HEK293 (cell line): ENCODE results near the gene MPHOSPH6.

Experiments used
- CTCF ChIA-PET: fragments of 350-600 bp; formaldehyde crosslinking; extraction: SDS; loops from one replicate; lab custom pipeline; 2021; ENCODE audit warnings: antibody characterized with exemption; lab: Yijun Ruan, JAX
- POLR2A ChIA-PET: fragments of 300-600 bp; formaldehyde crosslinking; extraction: SDS; loops from one replicate; lab custom pipeline; 2020; ENCODE audit warnings: antibody characterized with exemption, inconsistent platforms; lab: Yijun Ruan, JAX
- H3K27ac ChIP-seq: fragments of 200-500 bp; sonication (Bioruptor generic); 2 replicates; pipeline ENCODE4 v1.5.1; 2014; ENCODE audit warnings: low read depth, low read length, control low read depth, inconsistent platforms; ENCODE audit errors: extremely low read depth
- H3K36me3 ChIP-seq, 2 experiments: fragments of 200-500 bp in 1 of 2; sonication (Bioruptor generic) in 1 of 2; 1 replicate in 1 of 2; 2 replicates in 1 of 2; pipeline ENCODE4 v1.5.1; 2014 to 2017; ENCODE audit warnings: inconsistent platforms in 2 of 2, low read length in 2 of 2; ENCODE audit not compliant: control insufficient read depth in 2 of 2, insufficient read depth in 1 of 2
- H3K4me1 ChIP-seq: fragments of 200-500 bp; sonication (Bioruptor generic); 2 replicates; pipeline ENCODE4 v1.5.1; 2014; ENCODE audit warnings: mild to moderate bottlenecking, low read length, inconsistent platforms; ENCODE audit not compliant: control insufficient read depth, insufficient read depth
- H3K4me3 ChIP-seq: 2 replicates; pipeline ENCODE4 v1.5.1; 2011; ENCODE audit warnings: low read depth, mild to moderate bottlenecking, control low read depth, low read length, moderate library complexity
- H3K9me3 ChIP-seq: fragments of 200-500 bp; sonication (Bioruptor generic); 2 replicates; pipeline ENCODE4 v1.5.1; 2014; ENCODE audit warnings: low read depth, low read length, inconsistent platforms; ENCODE audit not compliant: control insufficient read depth, insufficient read depth
- MZF1 ChIP-seq: fragments of 450-650 bp; formaldehyde crosslinking; IDR thresholded peaks from 2 replicates; pipeline ENCODE4 v1.5.1; 2017; ENCODE audit warnings: missing biosample characterization, missing genetic modification characterization, borderline replicate concordance
- ZNF16 ChIP-seq: fragments of 450-650 bp; formaldehyde crosslinking; IDR thresholded peaks from 2 replicates; pipeline ENCODE4 v1.5.1; 2016; ENCODE audit warnings: low read depth, missing biosample characterization, missing genetic modification characterization
- ZNF394 ChIP-seq: fragments of 450-650 bp; formaldehyde crosslinking; IDR thresholded peaks from 2 replicates; pipeline ENCODE4 v1.5.1; 2016; ENCODE audit warnings: missing biosample characterization, missing genetic modification characterization, mild to moderate bottlenecking, moderate library complexity, borderline replicate concordance
- ZNF510 ChIP-seq: fragments of 450-650 bp; formaldehyde crosslinking; IDR thresholded peaks from 2 replicates; pipeline ENCODE4 v1.5.1; 2018; ENCODE audit warnings: mild to moderate bottlenecking, missing genetic modification characterization, missing biosample characterization; ENCODE audit not compliant: insufficient replicate concordance
- ZNF548 ChIP-seq: fragments of 450-650 bp; formaldehyde crosslinking; IDR thresholded peaks from 2 replicates; pipeline ENCODE4 v1.5.1; 2016; ENCODE audit warnings: missing biosample characterization, missing genetic modification characterization
- ZNF670 ChIP-seq: fragments of 450-650 bp; formaldehyde crosslinking; IDR thresholded peaks from 2 replicates; pipeline ENCODE4 v1.5.1; 2016; ENCODE audit warnings: missing biosample characterization, missing genetic modification characterization, low read depth
- ZNF785 ChIP-seq: fragments of 450-650 bp; formaldehyde crosslinking; IDR thresholded peaks from 2 replicates; pipeline ENCODE4 v1.5.1; 2016; ENCODE audit warnings: missing biosample characterization, missing genetic modification characterization
- ZNF843 ChIP-seq: fragments of 450-650 bp; formaldehyde crosslinking; IDR thresholded peaks from 2 replicates; pipeline ENCODE4 v1.5.1; 2016; ENCODE audit warnings: missing biosample characterization, missing genetic modification characterization
- TF ChIP-seq, protein P1 (sequence below): fragments of 450-650 bp; formaldehyde crosslinking; IDR thresholded peaks from 2 replicates; pipeline ENCODE4 v1.5.1; 2016; ENCODE audit warnings: missing biosample characterization, missing genetic modification characterization
- TF ChIP-seq, protein P2 (sequence below): fragments of 450-650 bp; formaldehyde crosslinking; IDR thresholded peaks from 2 replicates; pipeline ENCODE4 v1.5.1; 2016; ENCODE audit warnings: missing biosample characterization, missing genetic modification characterization
- TF ChIP-seq, protein P3 (sequence below): fragments of 450-650 bp; formaldehyde crosslinking; IDR thresholded peaks from 2 replicates; pipeline ENCODE4 v1.5.1; 2016; ENCODE audit warnings: missing biosample characterization, missing genetic modification characterization
- TF ChIP-seq, protein P4 (sequence below): fragments of 450-650 bp; formaldehyde crosslinking; IDR thresholded peaks from 2 replicates; pipeline ENCODE4 v1.5.1; 2016; ENCODE audit warnings: missing biosample characterization, missing genetic modification characterization
- TF ChIP-seq, protein P5 (sequence below): fragments of 450-650 bp; formaldehyde crosslinking; IDR thresholded peaks from 2 replicates; pipeline ENCODE4 v1.5.1; 2016; ENCODE audit warnings: missing biosample characterization, missing genetic modification characterization
- TF ChIP-seq, protein P6 (sequence below): fragments of 450-650 bp; formaldehyde crosslinking; IDR thresholded peaks from 2 replicates; pipeline ENCODE4 v1.5.1; 2016; ENCODE audit warnings: missing biosample characterization, missing genetic modification characterization

MPHOSPH6 gene

DNA sequence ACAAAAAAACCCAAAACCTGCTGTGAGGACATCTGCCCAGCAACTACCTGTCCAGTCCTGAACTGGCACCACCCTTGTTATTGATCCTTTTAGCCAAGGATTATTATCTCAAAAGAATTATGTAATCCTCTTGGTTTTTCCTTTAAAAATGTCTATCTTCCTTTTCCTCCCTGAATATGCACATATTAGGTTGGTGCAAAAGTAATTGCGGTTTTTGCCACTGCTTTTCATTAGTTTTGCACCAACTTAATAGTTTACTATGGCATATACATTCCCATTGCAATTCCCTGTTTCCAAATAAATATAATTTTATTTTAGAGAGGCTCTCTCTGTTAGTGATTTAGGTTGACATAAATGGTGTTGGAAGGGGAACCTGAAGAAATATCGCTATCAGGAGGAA lies 51.3 kb downstream of the MPHOSPH6 start:
- Histone ChIP-seq H3K27ac (no peak overlapping the region), H3K36me3 (no peaks in the 10 kb centered on the region), H3K4me3 (no peak overlapping the region), H3K9me3 (no peaks in the 10 kb centered on the region), H3K4me1 (no peaks in the 10 kb centered on the region)
- ChIA-PET POLR2A (no interaction called here), CTCF (no interaction called here)
- no peak for TF ChIP-seq ZNF548 (tag by site-specific recombination)
- no peak for TF ChIP-seq MZF1 (tag by site-specific recombination)
- TF ChIP-seq ZNF394: no peak
- TF ChIP-seq ZNF843: no peak
- TF ChIP-seq, protein P1, sequence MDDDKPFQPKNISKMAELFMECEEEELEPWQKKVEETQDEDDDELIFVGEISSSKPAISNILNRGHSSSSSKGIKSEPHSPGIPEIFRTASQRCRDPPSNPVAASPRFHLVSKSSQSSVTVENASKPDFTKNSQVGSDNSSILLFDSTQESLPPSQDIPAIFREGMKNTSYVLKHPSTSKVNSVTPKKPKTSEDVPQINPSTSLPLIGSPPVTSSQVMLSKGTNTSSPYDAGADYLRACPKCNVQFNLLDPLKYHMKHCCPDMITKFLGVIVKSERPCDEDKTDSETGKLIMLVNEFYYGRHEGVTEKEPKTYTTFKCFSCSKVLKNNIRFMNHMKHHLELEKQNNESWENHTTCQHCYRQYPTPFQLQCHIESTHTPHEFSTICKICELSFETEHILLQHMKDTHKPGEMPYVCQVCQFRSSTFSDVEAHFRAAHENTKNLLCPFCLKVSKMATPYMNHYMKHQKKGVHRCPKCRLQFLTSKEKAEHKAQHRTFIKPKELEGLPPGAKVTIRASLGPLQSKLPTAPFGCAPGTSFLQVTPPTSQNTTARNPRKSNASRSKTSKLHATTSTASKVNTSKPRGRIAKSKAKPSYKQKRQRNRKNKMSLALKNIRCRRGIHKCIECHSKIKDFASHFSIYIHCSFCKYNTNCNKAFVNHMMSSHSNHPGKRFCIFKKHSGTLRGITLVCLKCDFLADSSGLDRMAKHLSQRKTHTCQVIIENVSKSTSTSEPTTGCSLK: no peak
- TF ChIP-seq, protein P2, sequence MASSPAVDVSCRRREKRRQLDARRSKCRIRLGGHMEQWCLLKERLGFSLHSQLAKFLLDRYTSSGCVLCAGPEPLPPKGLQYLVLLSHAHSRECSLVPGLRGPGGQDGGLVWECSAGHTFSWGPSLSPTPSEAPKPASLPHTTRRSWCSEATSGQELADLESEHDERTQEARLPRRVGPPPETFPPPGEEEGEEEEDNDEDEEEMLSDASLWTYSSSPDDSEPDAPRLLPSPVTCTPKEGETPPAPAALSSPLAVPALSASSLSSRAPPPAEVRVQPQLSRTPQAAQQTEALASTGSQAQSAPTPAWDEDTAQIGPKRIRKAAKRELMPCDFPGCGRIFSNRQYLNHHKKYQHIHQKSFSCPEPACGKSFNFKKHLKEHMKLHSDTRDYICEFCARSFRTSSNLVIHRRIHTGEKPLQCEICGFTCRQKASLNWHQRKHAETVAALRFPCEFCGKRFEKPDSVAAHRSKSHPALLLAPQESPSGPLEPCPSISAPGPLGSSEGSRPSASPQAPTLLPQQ (tag by site-specific recombination): no peak
- TF ChIP-seq, protein P3, sequence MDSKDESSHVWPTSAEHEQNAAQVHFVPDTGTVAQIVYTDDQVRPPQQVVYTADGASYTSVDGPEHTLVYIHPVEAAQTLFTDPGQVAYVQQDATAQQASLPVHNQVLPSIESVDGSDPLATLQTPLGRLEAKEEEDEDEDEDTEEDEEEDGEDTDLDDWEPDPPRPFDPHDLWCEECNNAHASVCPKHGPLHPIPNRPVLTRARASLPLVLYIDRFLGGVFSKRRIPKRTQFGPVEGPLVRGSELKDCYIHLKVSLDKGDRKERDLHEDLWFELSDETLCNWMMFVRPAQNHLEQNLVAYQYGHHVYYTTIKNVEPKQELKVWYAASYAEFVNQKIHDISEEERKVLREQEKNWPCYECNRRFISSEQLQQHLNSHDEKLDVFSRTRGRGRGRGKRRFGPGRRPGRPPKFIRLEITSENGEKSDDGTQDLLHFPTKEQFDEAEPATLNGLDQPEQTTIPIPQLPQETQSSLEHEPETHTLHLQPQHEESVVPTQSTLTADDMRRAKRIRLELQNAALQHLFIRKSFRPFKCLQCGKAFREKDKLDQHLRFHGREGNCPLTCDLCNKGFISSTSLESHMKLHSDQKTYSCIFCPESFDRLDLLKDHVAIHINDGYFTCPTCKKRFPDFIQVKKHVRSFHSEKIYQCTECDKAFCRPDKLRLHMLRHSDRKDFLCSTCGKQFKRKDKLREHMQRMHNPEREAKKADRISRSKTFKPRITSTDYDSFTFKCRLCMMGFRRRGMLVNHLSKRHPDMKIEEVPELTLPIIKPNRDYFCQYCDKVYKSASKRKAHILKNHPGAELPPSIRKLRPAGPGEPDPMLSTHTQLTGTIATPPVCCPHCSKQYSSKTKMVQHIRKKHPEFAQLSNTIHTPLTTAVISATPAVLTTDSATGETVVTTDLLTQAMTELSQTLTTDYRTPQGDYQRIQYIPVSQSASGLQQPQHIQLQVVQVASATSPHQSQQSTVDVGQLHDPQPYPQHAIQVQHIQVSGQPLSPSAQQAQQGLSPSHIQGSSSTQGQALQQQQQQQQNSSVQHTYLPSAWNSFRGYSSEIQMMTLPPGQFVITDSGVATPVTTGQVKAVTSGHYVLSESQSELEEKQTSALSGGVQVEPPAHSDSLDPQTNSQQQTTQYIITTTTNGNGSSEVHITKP (tag by site-specific recombination): no peak
- TF ChIP-seq, protein P4, sequence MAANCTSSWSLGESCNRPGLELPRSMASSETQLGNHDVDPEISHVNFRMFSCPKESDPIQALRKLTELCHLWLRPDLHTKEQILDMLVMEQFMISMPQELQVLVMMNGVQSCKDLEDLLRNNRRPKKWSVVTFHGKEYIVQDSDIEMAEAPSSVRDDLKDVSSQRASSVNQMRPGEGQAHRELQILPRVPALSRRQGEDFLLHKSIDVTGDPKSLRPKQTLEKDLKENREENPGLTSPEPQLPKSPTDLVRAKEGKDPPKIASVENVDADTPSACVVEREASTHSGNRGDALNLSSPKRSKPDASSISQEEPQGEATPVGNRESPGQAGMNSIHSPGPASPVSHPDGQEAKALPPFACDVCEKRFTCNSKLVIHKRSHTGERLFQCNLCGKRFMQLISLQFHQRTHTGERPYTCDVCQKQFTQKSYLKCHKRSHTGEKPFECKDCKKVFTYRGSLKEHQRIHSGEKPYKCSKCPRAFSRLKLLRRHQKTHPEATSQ: no peak
- TF ChIP-seq ZNF510 (tag by site-specific recombination): no peak
- TF ChIP-seq, protein P5, sequence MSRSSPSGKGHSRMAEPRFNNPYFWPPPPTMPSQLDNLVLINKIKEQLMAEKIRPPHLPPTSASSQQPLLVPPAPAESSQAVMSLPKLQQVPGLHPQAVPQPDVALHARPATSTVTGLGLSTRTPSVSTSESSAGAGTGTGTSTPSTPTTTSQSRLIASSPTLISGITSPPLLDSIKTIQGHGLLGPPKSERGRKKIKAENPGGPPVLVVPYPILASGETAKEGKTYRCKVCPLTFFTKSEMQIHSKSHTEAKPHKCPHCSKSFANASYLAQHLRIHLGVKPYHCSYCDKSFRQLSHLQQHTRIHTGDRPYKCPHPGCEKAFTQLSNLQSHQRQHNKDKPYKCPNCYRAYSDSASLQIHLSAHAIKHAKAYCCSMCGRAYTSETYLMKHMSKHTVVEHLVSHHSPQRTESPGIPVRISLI (tag by site-specific recombination): no peak
- TF ChIP-seq ZNF785 (tag by site-specific recombination): no peak
- no peak for TF ChIP-seq ZNF16
- TF ChIP-seq, protein P6, sequence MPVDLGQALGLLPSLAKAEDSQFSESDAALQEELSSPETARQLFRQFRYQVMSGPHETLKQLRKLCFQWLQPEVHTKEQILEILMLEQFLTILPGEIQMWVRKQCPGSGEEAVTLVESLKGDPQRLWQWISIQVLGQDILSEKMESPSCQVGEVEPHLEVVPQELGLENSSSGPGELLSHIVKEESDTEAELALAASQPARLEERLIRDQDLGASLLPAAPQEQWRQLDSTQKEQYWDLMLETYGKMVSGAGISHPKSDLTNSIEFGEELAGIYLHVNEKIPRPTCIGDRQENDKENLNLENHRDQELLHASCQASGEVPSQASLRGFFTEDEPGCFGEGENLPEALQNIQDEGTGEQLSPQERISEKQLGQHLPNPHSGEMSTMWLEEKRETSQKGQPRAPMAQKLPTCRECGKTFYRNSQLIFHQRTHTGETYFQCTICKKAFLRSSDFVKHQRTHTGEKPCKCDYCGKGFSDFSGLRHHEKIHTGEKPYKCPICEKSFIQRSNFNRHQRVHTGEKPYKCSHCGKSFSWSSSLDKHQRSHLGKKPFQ (tag by site-specific recombination): no peak
- no peak for TF ChIP-seq ZNF670
